ENCODE measurements around the gene GPR50.

The GPR50 gene

DNA sequence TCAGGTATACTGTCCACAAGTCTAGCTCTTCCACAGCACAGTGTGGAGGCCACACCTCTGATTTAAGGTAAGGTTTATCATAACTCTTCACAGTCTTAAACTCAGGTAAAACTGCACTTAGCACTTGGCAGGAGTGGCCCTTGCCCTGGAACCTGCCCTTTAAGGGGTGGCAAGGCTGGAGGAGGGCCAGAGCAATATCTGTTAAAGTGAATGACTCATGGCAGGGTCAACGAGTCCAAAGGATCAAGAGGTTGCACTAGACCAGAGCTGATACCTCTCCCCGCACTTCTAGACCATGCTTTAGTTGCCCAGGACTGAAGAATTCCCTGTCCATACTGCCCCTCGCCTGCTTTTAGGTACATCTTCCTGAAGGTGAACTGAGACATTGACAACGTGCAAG lies 14.7 kb upstream of the GPR50 start:
- DNase-seq (ENCODE audit: low read depth, low spot score): no peak
- TF ChIP-seq, protein P1, sequence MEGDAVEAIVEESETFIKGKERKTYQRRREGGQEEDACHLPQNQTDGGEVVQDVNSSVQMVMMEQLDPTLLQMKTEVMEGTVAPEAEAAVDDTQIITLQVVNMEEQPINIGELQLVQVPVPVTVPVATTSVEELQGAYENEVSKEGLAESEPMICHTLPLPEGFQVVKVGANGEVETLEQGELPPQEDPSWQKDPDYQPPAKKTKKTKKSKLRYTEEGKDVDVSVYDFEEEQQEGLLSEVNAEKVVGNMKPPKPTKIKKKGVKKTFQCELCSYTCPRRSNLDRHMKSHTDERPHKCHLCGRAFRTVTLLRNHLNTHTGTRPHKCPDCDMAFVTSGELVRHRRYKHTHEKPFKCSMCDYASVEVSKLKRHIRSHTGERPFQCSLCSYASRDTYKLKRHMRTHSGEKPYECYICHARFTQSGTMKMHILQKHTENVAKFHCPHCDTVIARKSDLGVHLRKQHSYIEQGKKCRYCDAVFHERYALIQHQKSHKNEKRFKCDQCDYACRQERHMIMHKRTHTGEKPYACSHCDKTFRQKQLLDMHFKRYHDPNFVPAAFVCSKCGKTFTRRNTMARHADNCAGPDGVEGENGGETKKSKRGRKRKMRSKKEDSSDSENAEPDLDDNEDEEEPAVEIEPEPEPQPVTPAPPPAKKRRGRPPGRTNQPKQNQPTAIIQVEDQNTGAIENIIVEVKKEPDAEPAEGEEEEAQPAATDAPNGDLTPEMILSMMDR (IDR thresholded peaks at IDR 0.05; ENCODE audit: insufficient read depth, low read length, missing control alignments): no peak
- ChIA-PET CTCF (no interaction called here), POLR2A (no interaction called here)
- no peak overlapping the region for H3K4me3 ChIP-seq (ENCODE audit: low read depth, low read length)

DNA sequence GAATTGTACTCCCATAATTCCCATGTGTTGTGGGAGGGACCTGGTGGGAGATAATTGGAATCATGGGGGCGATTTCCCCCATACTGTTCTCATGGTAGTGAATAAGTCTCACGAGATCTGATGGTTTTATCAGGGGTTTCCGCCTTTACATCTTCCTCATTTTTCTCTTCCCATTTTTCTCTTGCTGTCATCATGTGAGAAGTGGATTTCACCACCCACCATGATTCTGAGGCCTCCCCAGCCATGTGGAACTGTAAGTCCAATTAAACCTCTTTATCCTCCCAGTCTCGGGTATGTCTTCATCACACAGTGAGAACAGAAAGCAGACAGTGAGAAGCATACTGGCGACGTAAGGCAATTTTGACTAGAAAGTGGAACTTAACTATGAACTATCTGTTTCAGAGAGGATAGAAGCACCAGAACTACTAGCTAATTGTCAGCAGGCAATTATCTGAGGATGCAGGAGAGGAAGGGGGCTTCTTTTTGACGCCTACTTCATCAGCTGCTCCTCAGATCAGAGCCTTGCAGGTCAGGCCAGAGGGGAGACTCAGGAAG lies 8.5 kb upstream of the GPR50 start:
- TF ChIP-seq, protein P1 (IDR thresholded peaks at IDR 0.05; ENCODE audit: insufficient read depth, low read length, missing control alignments): no peak
- DNase-seq (ENCODE audit: low read depth, low spot score): no peak
- H3K4me3 ChIP-seq (ENCODE audit: low read depth, low read length): no peak overlapping the region
- ChIA-PET POLR2A (no interaction called here), CTCF (no interaction called here)

DNA sequence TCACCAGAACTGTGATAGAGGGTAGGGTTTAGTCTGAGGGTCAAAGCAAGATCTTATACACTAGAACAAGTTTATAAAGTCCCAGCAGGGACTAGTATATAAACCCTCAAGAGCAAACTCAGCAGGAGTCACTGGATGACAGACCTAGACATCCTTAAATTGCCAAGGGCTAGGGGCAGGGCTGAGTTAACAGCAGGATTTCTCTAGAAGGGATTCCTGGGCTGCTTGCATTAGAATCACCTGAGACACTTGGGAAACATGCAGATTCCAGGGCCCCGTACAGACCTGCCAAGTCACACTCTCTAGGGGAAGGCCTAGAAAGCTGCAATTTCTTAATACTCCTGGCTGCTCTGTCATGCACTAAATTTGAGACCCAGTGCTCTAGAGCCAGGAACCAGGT lies 6.6 kb upstream of the GPR50 start:
- TF ChIP-seq, protein P1 (IDR thresholded peaks at IDR 0.05; ENCODE audit: insufficient read depth, low read length, missing control alignments): no peak
- H3K4me3 ChIP-seq (ENCODE audit: low read depth, low read length): no peak overlapping the region
- no peak for DNase-seq (ENCODE audit: low read depth, low spot score)
- CTCF ChIA-PET: no interaction called here
- POLR2A ChIA-PET: no interaction called here

DNA sequence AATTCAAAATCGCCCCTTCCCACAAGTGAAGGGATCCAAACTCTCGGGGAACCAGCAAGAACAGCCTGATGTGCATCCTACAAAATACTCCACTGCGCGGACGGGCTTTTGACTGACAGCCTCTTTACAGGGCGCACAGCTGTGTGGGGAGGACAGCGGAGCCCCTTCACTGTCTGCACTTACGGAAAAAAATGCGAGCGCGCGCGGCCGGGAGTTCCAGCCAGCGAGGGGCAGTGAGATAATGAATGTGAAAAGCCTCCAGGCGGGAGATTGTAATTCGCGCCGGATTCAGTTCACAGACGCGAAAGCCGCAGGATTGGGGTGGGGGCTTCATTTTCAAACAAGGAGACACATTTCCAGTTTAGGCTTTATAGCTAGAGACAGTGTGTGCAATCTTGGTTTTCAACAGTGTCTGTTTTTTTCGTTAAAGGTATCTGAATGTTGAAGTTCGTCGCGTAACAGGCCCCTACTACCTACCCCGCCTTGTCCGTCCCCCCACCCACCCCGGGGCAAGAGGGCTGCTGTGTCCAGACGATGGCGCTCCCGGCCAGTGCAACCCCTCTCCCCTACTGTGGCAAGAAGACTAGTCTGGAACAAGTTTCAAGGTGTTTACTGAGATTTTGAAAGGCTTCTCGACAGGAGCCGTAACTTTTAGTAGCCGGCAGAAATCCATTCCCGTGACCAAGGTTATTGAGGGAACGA lies 1.7 kb upstream of the GPR50 start:
- no peak overlapping the region for H3K4me3 ChIP-seq (ENCODE audit: low read depth, low read length)
- CTCF ChIA-PET: interaction anchor here (0.9 kb wide), 1 partner anchor 22 kb away, joined by 3 read pairs; no protein-coding TSS in a partner anchor
- no peak for DNase-seq (ENCODE audit: low read depth, low spot score)

DNA sequence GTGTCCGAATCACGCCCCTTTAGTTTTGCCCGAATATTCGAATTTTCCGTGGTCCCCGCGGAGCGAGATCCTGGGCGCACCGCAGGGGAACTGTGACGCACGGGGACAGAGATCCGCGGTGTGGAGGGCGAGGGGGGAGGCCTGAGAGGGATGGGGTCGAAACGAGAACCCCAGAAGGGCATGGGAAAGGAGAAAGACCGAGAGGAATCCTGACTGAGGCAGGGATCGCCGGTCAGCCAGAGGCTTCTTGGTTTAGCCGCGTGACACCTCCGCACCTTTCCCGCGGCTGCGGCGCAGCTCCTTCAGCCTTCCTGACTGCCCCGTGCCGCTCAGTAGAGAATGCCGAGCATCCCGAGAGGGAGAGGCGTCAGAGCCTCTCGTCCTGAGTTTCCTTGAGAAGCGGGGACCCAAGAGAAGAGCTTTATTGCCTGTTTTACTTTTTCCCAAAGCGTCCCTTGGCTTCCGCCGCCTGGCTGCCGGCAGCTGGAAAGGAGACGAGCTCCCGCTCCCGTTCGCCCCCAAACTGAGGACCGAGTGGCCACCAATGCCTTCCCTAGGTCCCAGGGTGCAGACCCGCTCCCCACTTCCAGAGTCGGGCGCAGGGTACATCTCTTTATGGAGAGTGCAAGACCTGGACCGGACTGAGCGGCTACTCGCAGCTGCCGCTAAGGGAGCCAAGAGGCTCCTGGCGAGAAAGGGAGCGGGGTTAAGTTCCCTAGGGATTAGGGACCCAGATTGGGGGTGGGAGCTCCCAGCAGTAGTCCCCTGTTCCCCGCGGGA lies 911 bp upstream of the GPR50 start:
- no peak overlapping the region for H3K4me3 ChIP-seq (ENCODE audit: low read depth, low read length)
- DNase-seq (ENCODE audit: low read depth, low spot score): no peak
- ChIA-PET POLR2A (no interaction called here), CTCF (interaction anchor here (0.9 kb wide), 1 partner anchor 23 kb away, joined by 3 read pairs; no protein-coding TSS in a partner anchor)
- TF ChIP-seq, protein P1 (IDR thresholded peaks at IDR 0.05; ENCODE audit: insufficient read depth, low read length, missing control alignments): no peak

More for the DNA sequence above, 1.7 kb upstream of the GPR50 start:
- POLR2A ChIA-PET: no interaction called here
- TF ChIP-seq, protein P1 (IDR thresholded peaks at IDR 0.05; ENCODE audit: insufficient read depth, low read length, missing control alignments): no peak

All from AG04449 (cell line).